Stimulated activated naive CD8-positive, alpha-beta T cell treated with anti-CD3 and anti-CD28 coated beads, Interleukin-15, Interleukin-2, amounts not matched to agents 100 ng/mL and 50 ng/mL, for 24 hours (primary cell): ENCODE data around the gene DAPK3.
"Not testable (repeated sequence)": the region's sequence is repeated elsewhere in the genome, so short reads cannot be mapped to it uniquely, and the experiment has no call there.

Experiments
- H3K27ac Mint-ChIP-seq: one replicate; pipeline ENCODE4 v1.8.0; 2021; ENCODE audit warnings: mild to moderate bottlenecking, mixed read lengths
- H3K27me3 Mint-ChIP-seq: one replicate; pipeline ENCODE4 v1.8.0; 2021; ENCODE audit warnings: mixed read lengths
- H3K36me3 Mint-ChIP-seq: one replicate; pipeline ENCODE4 v1.8.0; 2021; ENCODE audit warnings: low read depth, mixed read lengths
- H3K4me1 Mint-ChIP-seq: one replicate; pipeline ENCODE4 v1.8.0; 2021; ENCODE audit warnings: low read depth, mixed read lengths
- H3K4me3 Mint-ChIP-seq: one replicate; pipeline ENCODE4 v1.8.0; 2021; ENCODE audit warnings: mild to moderate bottlenecking, mixed read lengths
- H3K9me3 Mint-ChIP-seq: one replicate; pipeline ENCODE4 v1.8.0; 2021; ENCODE audit warnings: mixed read lengths

The DAPK3 gene

GRCh38 chr19:3975637-3976087, 4.8 kb upstream of the DAPK3 start:
- no peaks in the 10 kb centered on the region for H3K9me3 Mint-ChIP-seq
- H3K36me3 Mint-ChIP-seq, result peaks cover 51% of the 10 kb centered on the region
- peaks cover 28% of the 10 kb centered on the region for H3K4me1 Mint-ChIP-seq
- H3K27me3 Mint-ChIP-seq, result no peaks in the 10 kb centered on the region
- H3K4me3 Mint-ChIP-seq, result peak overlapping the region; percentile 30
- H3K27ac Mint-ChIP-seq, result peak overlapping the region; percentile 49

DNA sequence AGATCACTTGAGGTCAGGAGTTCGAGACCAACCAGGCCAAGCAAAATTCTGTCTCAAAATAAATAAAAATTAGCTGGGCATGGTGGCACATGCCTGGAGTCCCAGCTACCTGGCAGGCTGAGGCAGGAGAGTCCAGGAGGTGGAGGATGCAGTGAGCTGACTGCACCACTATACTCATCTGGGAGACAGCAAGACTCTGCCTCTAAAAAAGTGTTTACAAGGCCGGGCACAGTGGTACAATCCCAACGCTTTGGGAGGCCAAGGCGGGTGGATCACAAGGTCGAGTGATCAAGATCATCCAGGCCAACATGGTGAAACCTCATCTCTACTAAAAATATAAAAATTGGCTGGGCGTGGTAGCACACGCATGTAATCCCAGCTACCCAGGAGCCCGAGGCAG, 4.2 kb upstream of the DAPK3 start:
- H3K9me3 Mint-ChIP-seq, result no peaks in the 10 kb centered on the region
- peaks cover 33% of the 10 kb centered on the region for H3K4me1 Mint-ChIP-seq
- no peak overlapping the region for H3K27ac Mint-ChIP-seq
- H3K4me3 Mint-ChIP-seq, result no peak overlapping the region
- H3K27me3 Mint-ChIP-seq, result no peaks in the 10 kb centered on the region
- H3K36me3 Mint-ChIP-seq, result peaks cover 46% of the 10 kb centered on the region

DNA sequence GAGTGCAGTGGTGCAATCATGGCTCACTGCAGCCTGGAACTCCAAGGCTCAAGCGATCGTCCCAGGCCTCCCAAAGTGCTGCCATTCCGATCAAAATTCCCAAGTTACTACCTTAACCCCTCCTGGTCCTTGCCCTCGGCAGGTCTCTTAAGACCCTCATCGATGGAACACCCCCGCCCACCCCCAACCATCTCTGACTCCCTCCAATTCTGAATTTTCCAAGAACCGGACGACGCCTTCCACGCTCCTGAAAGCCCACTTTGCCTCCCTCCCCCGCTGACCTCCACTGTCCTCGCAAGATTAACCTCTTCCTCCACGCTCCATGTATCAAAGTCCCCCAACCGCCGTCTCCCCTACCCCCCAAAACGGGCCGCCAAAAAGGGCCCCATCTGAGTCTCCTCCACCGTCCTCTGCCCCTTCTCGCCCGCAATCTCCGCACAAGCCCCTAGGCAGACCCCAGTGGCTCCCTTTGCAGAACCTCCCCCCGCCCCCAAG, 539 bp downstream of the DAPK3 start:
- Mint-ChIP-seq H3K27me3 (no peaks in the 10 kb centered on the region), H3K9me3 (no peaks in the 10 kb centered on the region), H3K36me3 (peaks cover 21% of the 10 kb centered on the region), H3K4me3 (peak overlapping the region; percentile 91), H3K27ac (peak overlapping the region; percentile 85), H3K4me1 (peaks cover 26% of the 10 kb centered on the region)

- H3K36me3 Mint-ChIP-seq, result peaks cover 18% of the 10 kb centered on the region
- H3K9me3 Mint-ChIP-seq, result no peaks in the 10 kb centered on the region
- peak overlapping the region; percentile 91 for H3K4me3 Mint-ChIP-seq
- H3K27ac Mint-ChIP-seq, result peak overlapping the region; percentile 85
- H3K27me3 Mint-ChIP-seq, result no peaks in the 10 kb centered on the region
- H3K4me1 Mint-ChIP-seq, result peaks cover 26% of the 10 kb centered on the region
Observed at GRCh38 chr19:3969435-3970312, 1.2 kb downstream of the DAPK3 start.

DNA sequence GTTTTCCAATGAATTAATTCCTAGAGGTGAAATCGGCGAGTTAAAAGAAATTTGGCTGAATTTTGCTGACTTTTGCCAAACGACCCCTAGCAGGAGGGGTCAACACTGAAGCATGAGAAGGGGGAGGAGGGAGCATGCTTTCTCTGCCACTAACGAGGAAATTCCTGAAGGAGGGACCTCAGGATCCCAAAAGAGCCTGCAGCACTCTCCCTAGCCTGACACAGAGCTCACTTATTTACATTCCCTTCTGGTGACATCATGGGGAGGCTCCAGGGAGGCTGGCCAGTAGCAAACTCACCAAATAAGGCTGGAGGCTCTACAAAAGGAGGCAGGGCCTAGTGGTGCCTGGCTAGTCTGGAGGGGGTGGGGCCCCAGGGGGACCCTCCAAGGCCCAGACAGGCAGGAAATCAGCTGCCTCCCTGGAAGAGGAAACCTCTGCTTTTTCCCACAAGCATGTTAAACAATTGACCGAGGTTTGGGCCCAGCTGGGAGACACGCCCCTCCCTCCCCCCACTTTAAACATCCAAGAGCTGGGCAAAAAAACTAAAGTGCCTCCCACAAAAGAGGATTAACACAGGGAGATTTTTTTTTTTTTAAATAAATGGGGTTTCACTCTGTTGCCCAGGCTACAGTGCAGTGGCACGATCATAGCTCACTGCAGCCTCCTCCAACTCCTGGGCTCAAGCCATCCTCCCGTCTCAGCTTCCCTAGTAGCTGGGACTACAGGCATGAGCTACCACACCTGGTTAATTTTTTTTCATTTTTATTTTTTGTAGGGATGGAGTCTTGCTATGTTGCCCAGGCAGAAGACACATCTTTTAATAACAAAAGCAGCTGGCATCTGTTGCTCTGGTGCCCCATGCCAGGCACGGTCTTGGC, 2.1 kb downstream of the DAPK3 start:
- Mint-ChIP-seq H3K4me1 (peaks cover 26% of the 10 kb centered on the region), H3K27me3 (no peaks in the 10 kb centered on the region), H3K4me3 (no peak overlapping the region), H3K27ac (no peak overlapping the region), H3K36me3 (peaks cover 18% of the 10 kb centered on the region), H3K9me3 (no peaks in the 10 kb centered on the region)

DNA sequence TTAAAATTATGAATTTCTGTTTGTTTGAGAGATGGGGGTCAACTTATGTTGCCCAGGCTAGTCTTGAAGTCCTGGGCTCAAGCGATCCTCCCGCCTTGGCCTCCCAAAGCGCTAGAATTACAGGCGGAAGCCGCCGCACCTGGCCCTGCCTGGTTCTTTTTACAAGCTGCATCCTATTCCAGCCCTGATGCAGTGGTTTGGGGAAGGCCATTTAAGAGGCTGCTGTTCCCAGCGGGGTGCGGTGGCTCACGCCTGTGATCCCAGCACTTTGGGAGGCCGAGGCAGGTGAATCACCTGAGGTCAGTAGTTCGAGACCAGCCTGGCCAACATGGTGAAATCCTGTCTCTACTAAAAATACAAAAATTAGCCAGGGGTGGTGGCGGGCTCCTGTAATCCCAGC, 2.9 kb downstream of the DAPK3 start:
- H3K27ac Mint-ChIP-seq, H3K4me3 Mint-ChIP-seq, H3K9me3 Mint-ChIP-seq, H3K27me3 Mint-ChIP-seq: not testable (repeated sequence)
- peaks cover 24% of the 10 kb centered on the region for H3K36me3 Mint-ChIP-seq
- peaks cover 26% of the 10 kb centered on the region for H3K4me1 Mint-ChIP-seq

GRCh38 chr19:3966051-3967017, 4.6 kb downstream of the DAPK3 start:
- no peak overlapping the region for H3K27ac Mint-ChIP-seq
- H3K27me3 Mint-ChIP-seq, result no peaks in the 10 kb centered on the region
- H3K4me1 Mint-ChIP-seq, result peaks cover 25% of the 10 kb centered on the region
- no peaks in the 10 kb centered on the region for H3K9me3 Mint-ChIP-seq
- no peak overlapping the region for H3K4me3 Mint-ChIP-seq
- peaks cover 27% of the 10 kb centered on the region for H3K36me3 Mint-ChIP-seq

DNA sequence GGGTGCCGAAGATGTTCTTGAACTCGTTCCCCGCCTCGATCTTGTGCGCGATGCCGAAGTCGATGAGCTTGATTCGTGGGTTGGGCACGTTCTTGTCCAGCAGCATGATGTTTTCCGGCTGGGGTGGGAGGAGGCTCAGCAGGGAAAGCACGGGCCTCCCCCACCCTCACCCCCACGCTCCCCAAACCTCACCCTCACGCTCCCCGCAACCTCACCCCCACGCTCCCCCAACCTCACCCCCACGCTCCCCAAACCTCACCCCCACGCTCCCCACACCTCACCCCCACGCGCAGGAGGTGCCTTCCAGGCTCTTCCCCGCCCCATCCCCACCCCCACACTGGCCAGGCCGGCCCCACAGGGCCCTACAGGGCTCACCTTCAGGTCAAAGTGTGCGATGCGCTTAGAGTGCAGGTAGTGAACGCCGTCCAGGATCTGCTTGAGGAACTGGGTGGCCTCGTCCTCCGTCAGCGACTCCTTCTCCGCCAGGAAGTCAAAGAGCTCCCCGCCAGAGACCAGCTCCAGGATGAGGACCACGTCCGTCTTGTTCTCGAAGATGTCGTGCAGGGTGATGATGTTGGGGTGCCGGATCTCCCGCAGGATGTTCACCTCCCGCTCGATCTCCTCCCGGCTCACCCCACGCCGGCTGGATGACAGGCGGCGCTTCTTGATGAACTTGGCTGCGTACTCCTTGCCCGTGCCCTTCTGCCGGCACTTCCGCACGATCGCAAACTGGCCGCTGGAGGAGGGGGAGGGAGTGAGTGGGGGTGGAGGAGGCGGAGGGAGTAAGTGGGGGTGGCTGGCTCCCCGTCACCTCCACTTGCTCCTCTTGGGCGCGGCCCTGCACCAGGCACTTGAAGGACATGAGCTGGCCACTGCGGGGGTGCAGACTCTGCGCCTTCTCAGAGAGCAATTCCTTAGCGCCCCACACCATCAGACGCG, 6.4 kb downstream of the DAPK3 start:
- peaks cover 11% of the 10 kb centered on the region for H3K4me1 Mint-ChIP-seq
- H3K27me3 Mint-ChIP-seq, result no peaks in the 10 kb centered on the region
- no peak overlapping the region for H3K4me3 Mint-ChIP-seq
- no peaks in the 10 kb centered on the region for H3K9me3 Mint-ChIP-seq
- H3K36me3 Mint-ChIP-seq, result peaks cover 23% of the 10 kb centered on the region
- H3K27ac Mint-ChIP-seq, result no peak overlapping the region

- no peak overlapping the region for H3K27ac Mint-ChIP-seq
- H3K36me3 Mint-ChIP-seq, result peaks cover 19% of the 10 kb centered on the region
- no peaks in the 10 kb centered on the region for H3K9me3 Mint-ChIP-seq
- no peaks in the 10 kb centered on the region for H3K27me3 Mint-ChIP-seq
- no peak overlapping the region for H3K4me3 Mint-ChIP-seq
- H3K4me1 Mint-ChIP-seq, result peaks cover 8% of the 10 kb centered on the region
Observed at GRCh38 chr19:3963458-3964255, 7.2 kb downstream of the DAPK3 start.

DNA sequence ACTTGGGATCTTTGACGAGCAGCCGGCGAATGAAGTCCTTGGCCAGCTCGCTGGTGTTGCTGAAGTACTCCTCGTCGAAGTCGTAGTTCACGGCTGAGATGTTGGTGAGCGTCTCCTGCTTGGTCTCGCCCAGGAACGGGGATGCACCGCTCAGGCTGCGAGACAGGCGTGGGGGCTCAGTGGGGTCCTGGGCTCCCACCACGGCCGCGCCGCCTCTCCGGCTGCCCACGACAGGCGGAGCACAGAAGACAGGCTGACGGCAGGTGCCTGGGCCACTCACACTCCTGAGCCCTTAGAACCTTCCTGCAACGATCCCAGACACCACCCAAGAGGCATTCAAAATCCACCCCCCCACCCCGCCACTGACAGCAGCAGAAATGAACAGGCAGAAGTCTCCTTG, 9.9 kb downstream of the DAPK3 start:
- no peaks in the 10 kb centered on the region for H3K27me3 Mint-ChIP-seq
- H3K27ac Mint-ChIP-seq, result no peak overlapping the region
- H3K36me3 Mint-ChIP-seq, result peaks cover 10% of the 10 kb centered on the region
- H3K4me1 Mint-ChIP-seq, result no peaks in the 10 kb centered on the region
- H3K9me3 Mint-ChIP-seq, result no peaks in the 10 kb centered on the region
- H3K4me3 Mint-ChIP-seq, result no peak overlapping the region

GRCh38 chr19:3959766-3960131, 11.2 kb downstream of the DAPK3 start:
- H3K27me3 Mint-ChIP-seq, result no peaks in the 10 kb centered on the region
- no peaks in the 10 kb centered on the region for H3K4me1 Mint-ChIP-seq
- no peaks in the 10 kb centered on the region for H3K9me3 Mint-ChIP-seq
- peaks cover 10% of the 10 kb centered on the region for H3K36me3 Mint-ChIP-seq
- H3K4me3 Mint-ChIP-seq, result no peak overlapping the region
- no peak overlapping the region for H3K27ac Mint-ChIP-seq

DNA sequence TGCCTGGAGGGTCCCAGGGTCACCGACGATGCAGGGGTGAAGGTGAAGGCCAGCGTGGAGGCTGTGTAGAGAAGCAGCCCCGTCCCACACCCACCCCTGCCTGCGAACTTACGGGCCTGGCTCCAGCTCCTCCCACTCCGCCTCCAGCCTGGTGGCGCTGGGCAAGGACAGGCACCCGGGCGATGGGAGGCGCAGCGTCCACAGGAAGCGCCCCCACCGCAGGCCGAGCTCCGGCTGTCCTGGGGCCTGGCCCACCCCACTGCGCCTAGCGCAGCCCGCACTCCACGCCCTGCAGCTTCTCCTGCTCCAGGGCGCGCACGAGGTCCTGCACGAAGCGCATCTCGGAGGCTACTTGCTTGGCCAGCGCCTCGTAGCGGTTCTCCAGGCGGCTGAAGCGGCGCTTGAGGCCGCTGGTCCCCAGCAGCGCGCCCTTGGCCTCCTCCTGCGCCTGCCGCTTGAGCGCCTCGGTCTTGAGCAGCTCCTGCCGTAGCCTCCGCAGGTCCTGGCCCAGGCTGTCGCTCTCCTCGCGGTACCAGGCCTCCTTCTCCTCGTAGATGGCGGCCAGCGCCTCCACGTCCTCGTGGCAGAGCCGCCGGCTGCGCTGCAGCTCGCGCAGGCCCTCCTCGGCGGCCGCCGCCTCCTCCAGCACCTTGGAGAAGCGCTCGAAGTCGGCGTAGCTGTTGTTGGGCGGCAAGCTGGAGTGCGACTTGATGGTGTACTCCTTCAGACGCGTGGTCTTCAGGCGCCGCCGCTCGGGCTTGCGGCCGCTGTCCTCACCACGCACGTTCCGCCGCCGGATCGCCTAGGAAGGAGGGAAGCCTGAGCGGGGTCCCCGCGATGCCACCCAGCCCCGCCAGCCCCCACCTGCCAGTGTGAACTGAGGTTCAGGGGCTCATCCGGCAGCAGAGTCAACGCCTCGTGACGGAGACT, 11.8 kb downstream of the DAPK3 start:
- Mint-ChIP-seq H3K9me3 (no peaks in the 10 kb centered on the region), H3K4me3 (no peak overlapping the region), H3K36me3 (peaks cover 10% of the 10 kb centered on the region), H3K27ac (no peak overlapping the region), H3K27me3 (no peaks in the 10 kb centered on the region), H3K4me1 (no peaks in the 10 kb centered on the region)
